ENCODE results near the gene MAPK4.
A peak's percentile ranks its signal among the peaks of the same experiment; 100 is the strongest.

Gene MAPK4

DNA sequence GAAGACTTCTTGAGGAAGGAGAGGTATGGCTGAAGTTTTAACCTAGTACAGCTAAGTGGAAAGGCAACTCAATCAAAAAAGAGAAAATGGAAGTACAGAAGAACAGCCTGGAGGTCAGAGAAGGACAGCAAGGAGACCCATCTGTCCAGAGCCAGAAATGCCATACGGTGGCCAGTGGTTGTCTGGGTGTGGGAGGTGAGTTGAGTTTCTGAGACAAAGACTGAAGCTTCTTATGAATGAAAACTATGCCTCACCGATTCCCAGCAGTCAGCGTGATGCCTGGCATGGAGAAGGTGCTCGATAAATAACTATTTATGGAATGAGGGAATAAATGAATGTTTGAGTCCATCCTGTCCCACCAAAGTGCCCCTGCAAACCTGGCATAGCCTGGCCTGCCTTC, 161.1 kb downstream of the MAPK4 start:
- Mint-ChIP-seq H3K36me3 (no peaks in the 10 kb centered on the region), H3K4me1 (no peaks in the 10 kb centered on the region), H3K4me3 (no peak overlapping the region), H3K9me3 (peaks cover 3% of the 10 kb centered on the region), H3K27ac (no peak overlapping the region)
- DNase-seq (ENCODE audit: low spot score in 2 of 2), result no peak
- ATAC-seq, result no peak

DNA sequence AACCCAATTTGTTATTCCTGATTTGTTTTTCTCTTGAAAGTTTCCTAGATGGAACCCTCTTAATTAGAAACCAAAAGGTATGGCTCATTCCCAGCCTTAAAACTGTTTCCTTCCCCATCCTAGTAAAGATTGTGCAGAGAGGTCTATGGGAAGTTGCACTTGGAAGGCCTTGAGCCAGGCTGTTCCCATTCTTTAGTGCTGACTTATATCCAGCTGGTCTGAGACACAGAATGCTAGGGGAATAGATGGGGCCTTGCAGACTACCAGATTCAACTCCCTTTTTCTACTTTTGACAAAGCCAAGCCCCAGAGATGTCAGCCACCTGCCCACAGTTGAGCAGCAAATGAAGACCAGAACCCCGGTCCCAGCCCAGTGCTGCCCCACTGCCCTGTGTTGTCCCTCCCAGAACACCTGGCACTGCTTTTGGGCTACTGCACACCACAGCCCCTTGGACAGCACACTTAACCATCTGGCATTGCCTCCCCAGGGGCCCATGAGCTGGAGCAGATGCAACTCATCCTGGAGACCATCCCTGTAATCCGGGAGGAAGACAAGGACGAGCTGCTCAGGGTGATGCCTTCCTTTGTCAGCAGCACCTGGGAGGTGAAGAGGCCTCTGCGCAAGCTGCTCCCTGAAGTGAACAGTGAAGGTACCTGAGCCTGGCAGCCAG, 161.7 kb downstream of the MAPK4 start:
- H3K27ac Mint-ChIP-seq, result no peak overlapping the region
- no peaks in the 10 kb centered on the region for H3K9me3 Mint-ChIP-seq
- H3K4me3 Mint-ChIP-seq, result no peak overlapping the region
- no peaks in the 10 kb centered on the region for H3K4me1 Mint-ChIP-seq
- ATAC-seq (no peak), DNase-seq (ENCODE audit: low spot score in 2 of 2) (no peak)
- no peaks in the 10 kb centered on the region for H3K36me3 Mint-ChIP-seq

DNA sequence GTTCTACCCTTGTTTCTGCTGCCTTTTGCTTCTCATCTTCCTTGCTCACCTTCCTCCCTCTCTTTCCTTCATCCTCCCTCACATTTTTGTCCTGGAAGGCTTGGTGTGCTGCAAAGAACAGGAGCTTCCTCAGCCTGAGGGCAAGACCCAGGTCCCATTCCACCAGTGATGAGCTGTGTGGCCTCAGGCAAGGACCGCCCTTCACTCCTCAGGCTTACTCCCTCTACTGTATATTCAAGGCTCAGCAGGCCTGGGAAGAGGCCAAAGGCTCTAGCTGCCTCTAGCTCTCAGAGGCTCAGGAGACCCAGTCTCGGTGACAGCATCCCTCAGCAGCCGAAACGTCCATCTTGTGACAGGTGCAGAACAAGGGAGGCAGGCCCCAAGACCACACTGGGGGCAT, 162.4 kb downstream of the MAPK4 start:
- H3K9me3 Mint-ChIP-seq, result no peaks in the 10 kb centered on the region
- no peaks in the 10 kb centered on the region for H3K4me1 Mint-ChIP-seq
- no peak overlapping the region for H3K4me3 Mint-ChIP-seq
- DNase-seq (ENCODE audit: low spot score in 2 of 2) (no peak), ATAC-seq (no peak)
- H3K27ac Mint-ChIP-seq, result no peak overlapping the region
- no peaks in the 10 kb centered on the region for H3K36me3 Mint-ChIP-seq

DNA sequence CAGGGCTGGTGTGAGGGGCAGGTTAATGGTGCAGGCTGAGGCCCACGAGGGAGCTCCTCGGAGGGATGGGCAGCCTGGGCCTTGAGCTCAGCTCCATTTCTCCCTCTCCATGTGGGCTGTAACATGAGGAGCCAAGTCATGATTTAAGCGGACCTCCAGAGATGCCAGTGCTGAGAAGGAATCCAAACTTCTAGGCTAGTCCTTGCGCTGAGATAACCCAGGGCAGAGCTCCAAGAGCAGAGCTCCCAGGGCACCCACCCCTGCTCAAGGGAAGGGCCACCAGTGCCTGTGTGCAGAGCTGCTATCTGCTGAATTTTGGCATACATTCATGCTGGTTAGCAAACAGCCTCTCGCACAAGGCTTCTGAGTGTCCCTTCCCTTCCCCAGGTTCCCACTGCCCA, 164.9 kb downstream of the MAPK4 start:
- no peak overlapping the region for H3K4me3 Mint-ChIP-seq
- H3K27ac Mint-ChIP-seq, result no peak overlapping the region
- DNase-seq (ENCODE audit: low spot score in 2 of 2) (no peak), ATAC-seq (no peak)
- H3K4me1 Mint-ChIP-seq, result no peaks in the 10 kb centered on the region
- H3K9me3 Mint-ChIP-seq, result no peaks in the 10 kb centered on the region
- H3K36me3 Mint-ChIP-seq, result no peaks in the 10 kb centered on the region

DNA sequence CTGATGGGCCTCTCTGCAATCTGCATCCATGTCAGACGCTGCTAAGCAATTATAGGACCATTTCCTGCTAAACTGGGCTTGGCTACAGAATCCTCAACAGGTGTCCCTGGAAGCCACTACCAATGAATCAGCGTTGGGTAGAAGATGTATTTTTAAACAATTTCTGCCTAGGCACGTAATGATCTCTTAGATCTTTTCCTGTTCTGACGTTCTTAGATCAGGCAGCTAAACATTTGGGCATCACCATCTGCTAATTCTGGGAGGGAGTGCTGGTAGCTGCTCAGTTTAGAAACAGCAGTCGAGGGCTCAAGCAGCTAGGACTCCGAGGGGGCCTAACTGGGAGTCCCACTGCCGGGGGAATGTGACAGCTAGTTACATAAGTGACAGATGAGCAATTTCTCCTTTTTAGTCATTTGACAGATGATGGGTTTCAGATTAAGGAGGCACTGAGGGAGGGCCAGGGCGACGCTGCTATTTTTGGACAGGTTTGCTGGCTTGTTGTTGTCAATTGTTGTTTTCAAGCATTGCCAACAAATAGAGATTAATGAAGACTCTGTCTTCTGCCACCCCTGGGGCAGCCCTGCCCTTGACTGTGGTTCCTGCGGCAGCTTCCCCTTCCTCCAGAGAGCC, 167.2 kb downstream of the MAPK4 start:
- Mint-ChIP-seq H3K4me3 (no peak overlapping the region), H3K36me3 (no peaks in the 10 kb centered on the region), H3K27ac (no peak overlapping the region), H3K9me3 (no peaks in the 10 kb centered on the region), H3K4me1 (no peaks in the 10 kb centered on the region)
- DNase-seq (ENCODE audit: low spot score in 2 of 2), result no peak
- peak; percentile 33 for ATAC-seq

DNA sequence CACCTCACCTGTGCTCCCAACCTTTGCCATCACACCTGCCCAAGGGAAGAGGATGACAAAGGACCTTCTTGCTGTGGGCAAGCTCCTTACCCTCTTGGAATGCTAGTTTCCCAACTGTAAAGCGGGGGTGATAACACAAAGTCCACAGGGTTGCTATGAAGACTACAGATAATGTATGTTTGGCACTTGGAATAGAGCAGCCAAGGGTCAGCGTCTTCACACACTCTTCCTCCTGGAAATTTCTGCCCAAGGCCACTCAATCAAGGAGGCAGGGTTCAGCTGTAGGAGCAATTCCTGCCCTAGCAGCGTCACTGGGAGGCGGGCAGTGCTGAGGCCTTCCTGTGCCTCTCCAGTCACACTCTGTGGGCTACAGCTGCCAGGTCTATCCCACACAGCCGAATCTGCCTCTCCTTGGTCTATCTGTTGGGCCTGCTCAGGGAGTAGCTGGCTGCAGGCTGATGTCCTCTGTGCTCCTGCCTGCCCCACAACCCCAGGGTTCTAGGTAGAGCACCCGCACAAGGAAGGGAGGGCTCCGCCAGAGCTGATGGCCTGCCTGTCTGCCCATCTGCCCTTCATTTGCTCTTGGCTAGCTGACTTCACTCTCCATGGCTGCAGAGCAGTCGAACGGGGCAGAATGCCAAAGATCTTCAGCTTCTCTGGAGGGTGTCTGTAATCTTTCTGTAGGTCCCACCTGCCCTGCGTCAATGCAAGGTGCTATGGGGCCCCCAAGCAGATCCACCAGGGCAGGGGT, 168.0 kb downstream of the MAPK4 start:
- Mint-ChIP-seq H3K9me3 (no peaks in the 10 kb centered on the region), H3K27ac (no peak overlapping the region), H3K4me3 (no peak overlapping the region), H3K36me3 (no peaks in the 10 kb centered on the region), H3K4me1 (no peaks in the 10 kb centered on the region)
- ATAC-seq (no peak), DNase-seq (ENCODE audit: low spot score in 2 of 2) (no peak)

DNA sequence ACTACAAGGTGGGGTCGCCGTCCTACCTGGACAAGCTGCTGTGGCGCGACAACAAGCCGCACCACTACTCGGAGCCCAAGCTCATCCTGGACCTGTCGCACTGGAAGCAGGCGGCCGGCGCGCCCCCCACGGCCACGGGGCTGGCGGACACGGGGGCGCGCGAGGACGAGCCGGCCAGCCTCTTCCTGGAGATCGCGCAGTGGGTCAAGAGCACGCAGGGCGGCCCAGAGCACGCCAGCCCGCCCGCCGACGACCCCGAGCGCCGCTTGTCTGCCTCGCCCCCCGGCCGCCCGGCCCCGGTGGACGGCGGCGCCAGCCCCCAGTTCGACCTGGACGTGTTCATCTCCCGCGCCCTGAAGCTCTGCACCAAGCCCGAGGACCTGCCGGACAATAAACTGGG, 169.5 kb downstream of the MAPK4 start:
- H3K4me1 Mint-ChIP-seq, result no peaks in the 10 kb centered on the region
- H3K36me3 Mint-ChIP-seq, result no peaks in the 10 kb centered on the region
- no peak overlapping the region for H3K27ac Mint-ChIP-seq
- DNase-seq (ENCODE audit: low spot score in 2 of 2) (no peak), ATAC-seq (no peak)
- H3K4me3 Mint-ChIP-seq, result no peak overlapping the region
- no peaks in the 10 kb centered on the region for H3K9me3 Mint-ChIP-seq

DNA sequence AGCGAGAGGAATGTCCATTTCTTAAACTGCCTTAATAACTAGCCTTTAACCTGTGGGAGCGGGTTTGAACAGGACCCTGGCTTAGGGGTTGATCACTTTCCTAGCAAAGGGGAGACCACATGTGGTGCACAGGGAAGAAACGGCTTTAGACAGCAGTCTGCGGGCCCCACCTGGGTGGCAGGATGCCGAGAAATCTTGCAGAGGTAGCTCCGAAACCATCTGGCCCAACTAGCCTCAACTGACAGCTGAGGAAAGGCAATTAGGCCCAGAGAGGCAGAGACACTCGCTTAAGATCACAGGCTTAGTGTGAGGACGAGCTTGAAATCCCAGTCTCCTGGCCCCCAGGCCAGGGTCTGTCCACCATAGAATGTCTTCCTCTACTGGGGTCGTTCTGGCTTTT, 170.1 kb downstream of the MAPK4 start:
- ATAC-seq, result no peak
- no peaks in the 10 kb centered on the region for H3K9me3 Mint-ChIP-seq
- no peak overlapping the region for H3K27ac Mint-ChIP-seq
- H3K36me3 Mint-ChIP-seq, result no peaks in the 10 kb centered on the region
- H3K4me3 Mint-ChIP-seq, result no peak overlapping the region
- no peak for DNase-seq (ENCODE audit: low spot score in 2 of 2)
- H3K4me1 Mint-ChIP-seq, result no peaks in the 10 kb centered on the region

DNA sequence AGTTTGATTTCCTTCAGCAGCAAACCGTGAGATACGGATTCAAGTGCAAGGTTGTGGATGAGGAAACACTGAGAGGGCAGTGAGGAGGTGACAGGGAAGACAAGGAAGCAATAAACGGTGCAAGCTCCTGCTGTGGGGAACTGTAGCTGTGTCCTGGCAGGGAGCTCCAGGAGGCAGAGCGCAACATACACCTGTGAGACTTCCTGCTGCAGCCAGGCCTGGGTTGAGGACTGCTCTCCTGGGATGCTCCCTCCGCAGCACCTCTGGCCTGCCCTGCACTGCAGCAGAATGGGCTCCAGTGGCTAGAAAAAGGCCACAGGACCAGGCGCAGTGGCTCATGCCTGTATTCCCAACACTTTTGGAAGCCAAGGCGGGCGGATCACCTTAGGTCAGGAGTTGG, 174.5 kb downstream of the MAPK4 start:
- no peak overlapping the region for H3K4me3 Mint-ChIP-seq
- no peak for DNase-seq (ENCODE audit: low spot score in 2 of 2)
- ATAC-seq, result peak; percentile 6
- H3K9me3 Mint-ChIP-seq, result no peaks in the 10 kb centered on the region
- H3K36me3 Mint-ChIP-seq, result no peaks in the 10 kb centered on the region
- no peak overlapping the region for H3K27ac Mint-ChIP-seq
- H3K4me1 Mint-ChIP-seq, result no peaks in the 10 kb centered on the region

DNA sequence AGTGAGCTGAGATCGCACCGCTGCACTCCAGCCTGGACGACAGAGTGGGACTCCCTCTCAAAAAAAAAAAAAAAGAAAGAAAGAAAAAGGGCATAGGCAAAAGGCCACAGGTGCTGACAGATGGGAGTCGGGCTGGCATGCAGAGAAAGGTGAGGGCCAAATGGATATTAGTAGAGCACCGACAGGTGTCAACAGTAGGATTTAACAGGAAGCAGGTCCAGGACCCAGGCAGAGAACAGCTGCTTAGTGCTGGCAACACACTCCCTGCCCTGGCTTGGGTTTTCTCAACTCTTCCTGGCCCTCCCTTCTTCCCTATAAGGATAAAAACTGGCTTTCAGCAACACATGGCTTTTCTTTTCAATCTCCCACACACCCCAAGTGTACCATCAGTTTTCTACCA, 175.0 kb downstream of the MAPK4 start:
- DNase-seq (ENCODE audit: low spot score in 2 of 2) (no peak), ATAC-seq (no peak)
- H3K36me3 Mint-ChIP-seq, result no peaks in the 10 kb centered on the region
- no peaks in the 10 kb centered on the region for H3K9me3 Mint-ChIP-seq
- no peak overlapping the region for H3K4me3 Mint-ChIP-seq
- H3K4me1 Mint-ChIP-seq, result no peaks in the 10 kb centered on the region
- no peak overlapping the region for H3K27ac Mint-ChIP-seq

DNA sequence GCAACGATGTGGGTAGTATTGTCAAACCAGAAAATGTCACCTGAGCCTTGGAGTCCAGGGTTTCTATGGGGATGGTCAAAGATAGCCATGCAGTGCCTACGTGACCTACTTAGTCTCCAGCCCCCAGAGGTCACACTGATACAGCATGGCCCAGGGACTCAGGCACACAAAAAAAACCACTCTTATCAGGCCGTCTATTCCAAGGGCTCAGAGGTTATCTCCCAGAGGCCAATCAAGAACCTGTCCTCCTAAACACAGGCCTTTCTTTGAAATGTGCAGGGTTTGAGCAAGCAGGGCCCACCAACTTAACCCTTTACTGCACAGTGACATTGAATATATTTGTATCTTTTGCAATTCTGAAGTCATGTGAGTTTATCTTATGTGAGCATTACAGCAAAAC, 177.2 kb downstream of the MAPK4 start:
- ATAC-seq (no peak), DNase-seq (ENCODE audit: low spot score in 2 of 2) (no peak)
- Mint-ChIP-seq H3K36me3 (no peaks in the 10 kb centered on the region), H3K27ac (no peak overlapping the region), H3K4me3 (no peak overlapping the region), H3K4me1 (no peaks in the 10 kb centered on the region), H3K9me3 (no peaks in the 10 kb centered on the region)

DNA sequence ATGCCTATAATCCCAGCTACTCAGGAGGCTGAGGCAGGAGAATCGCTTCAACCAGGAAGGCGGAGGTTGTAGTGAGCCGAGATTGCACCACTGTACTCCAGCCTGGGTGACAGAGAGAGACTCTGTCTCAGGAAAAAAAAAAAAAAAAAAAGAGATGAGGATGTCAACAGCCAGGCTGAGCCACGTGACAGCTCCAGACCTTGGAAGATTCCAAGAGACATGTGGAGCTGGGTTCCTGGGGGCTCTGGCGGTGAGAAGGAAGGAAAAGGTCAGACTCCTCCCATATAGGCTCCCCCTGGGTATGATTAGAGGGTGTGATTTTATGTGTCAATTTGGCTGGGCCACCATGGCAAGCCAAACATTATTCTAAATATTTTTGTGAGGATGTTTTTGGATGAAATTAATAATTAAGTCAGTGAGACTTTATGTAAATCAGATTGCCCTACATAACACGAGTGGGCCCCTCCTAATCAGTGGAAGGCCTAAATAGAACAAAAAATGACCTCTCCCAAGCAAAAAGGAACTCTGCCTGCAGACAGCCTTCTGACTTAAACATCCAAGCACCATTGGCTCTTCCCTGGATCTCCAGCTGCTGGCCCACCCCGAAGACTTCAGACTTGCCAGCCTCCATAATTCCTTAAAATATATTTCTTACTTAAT, 178.3 kb downstream of the MAPK4 start:
- DNase-seq (ENCODE audit: low spot score in 2 of 2), result no peak
- ATAC-seq, result no peak
- Mint-ChIP-seq H3K36me3 (no peaks in the 10 kb centered on the region), H3K9me3 (no peaks in the 10 kb centered on the region), H3K4me3 (no peak overlapping the region), H3K4me1 (no peaks in the 10 kb centered on the region), H3K27ac (no peak overlapping the region)

DNA sequence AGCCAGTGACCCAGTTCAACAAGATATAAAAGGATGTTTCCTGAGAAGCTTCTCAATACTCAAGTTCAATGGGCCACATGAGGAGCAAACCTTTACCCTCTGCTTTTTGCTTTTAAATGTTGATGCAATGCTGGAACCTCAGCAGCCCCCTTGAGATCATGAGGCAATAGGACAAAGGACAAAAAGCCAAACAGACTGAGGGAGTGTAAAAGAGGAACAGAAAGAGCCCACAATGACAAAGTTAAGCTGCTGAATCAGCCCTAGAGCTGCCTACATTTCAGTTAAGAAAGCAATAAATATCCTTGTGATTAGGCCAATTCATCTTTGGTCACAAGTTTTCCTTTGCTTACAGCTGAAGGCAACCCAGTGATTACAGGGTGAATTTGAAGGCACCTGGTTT, 183.1 kb downstream of the MAPK4 start:
- DNase-seq (ENCODE audit: low spot score in 2 of 2) (no peak), ATAC-seq (no peak)
- H3K27ac Mint-ChIP-seq, result no peak overlapping the region
- H3K4me3 Mint-ChIP-seq, result no peak overlapping the region
- H3K36me3 Mint-ChIP-seq, result no peaks in the 10 kb centered on the region
- no peaks in the 10 kb centered on the region for H3K4me1 Mint-ChIP-seq
- no peaks in the 10 kb centered on the region for H3K9me3 Mint-ChIP-seq

DNA sequence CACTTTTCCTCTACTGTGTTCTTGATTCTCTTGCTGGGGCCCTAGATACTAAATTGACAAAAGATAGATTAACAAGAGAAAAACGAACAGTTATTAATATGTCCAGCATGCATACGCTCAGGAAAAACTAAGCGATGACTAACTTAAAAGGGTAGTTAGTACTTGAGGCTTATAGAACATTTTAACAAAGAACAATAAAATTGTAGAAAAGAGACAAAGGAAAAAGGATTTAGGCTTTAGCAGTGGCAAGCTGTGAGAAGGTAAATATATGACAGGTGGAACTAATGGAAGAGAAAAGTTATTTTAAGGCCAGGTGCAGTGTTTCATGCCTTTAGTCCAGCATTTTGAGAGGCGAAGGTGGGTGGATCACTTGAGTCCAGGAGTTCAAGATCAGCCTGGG, 184.4 kb downstream of the MAPK4 start:
- Mint-ChIP-seq H3K36me3 (no peaks in the 10 kb centered on the region), H3K27ac (no peak overlapping the region), H3K4me3 (no peak overlapping the region), H3K4me1 (no peaks in the 10 kb centered on the region), H3K9me3 (no peaks in the 10 kb centered on the region)
- ATAC-seq, result no peak
- DNase-seq (ENCODE audit: low spot score in 2 of 2), result no peak

DNA sequence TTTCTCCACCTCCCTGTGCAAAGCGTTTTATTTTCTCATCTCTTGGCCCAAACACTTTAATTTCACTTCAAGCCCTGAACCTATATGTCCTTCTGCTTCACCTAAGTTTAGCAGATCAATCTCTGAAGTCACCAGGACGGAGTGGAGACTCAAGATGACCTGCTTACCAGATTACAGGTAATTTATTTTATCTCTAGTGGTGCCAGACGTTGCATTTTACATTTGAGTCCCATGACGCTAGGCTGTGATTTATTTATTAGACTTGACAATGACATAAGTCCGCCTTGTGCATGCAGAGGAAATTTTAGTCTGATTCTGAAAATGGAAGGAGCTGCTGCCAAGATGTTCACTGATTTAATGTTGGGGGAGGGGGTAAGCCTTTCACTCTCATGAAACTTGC, 186.1 kb downstream of the MAPK4 start:
- no peaks in the 10 kb centered on the region for H3K4me1 Mint-ChIP-seq
- H3K36me3 Mint-ChIP-seq, result no peaks in the 10 kb centered on the region
- no peak overlapping the region for H3K27ac Mint-ChIP-seq
- no peak for DNase-seq (ENCODE audit: low spot score in 2 of 2)
- H3K4me3 Mint-ChIP-seq, result no peak overlapping the region
- no peaks in the 10 kb centered on the region for H3K9me3 Mint-ChIP-seq
- ATAC-seq, result no peak

DNA sequence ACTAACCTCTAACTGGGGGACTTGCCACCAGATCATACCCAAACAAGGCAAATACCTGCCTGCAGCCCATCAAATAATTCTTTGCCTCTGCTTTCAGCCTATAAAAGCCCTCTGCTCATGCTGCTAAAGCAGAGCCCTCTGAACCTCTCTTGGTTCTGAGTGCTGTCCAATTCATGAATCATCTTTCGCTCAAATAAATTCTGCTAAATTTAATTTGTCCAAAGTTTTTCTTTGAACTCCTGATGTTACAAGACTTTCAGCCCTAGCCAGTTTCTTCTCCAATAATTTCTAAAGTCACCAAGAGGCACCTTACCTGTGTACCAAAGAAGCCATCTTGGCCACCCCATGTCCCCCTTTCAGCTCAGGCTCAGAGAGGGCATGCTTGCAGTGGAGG, 188.0 kb downstream of the MAPK4 start:
- Mint-ChIP-seq H3K4me3 (no peak overlapping the region), H3K27ac (no peak overlapping the region), H3K9me3 (no peaks in the 10 kb centered on the region), H3K36me3 (no peaks in the 10 kb centered on the region), H3K4me1 (no peaks in the 10 kb centered on the region)
- no peak for ATAC-seq
- no peak for DNase-seq (ENCODE audit: low spot score in 2 of 2)
